Stimulated activated naive B cell treated with anti-CD40 and anti-IgM and Interleukin-4, amounts not matched to agents 10 μg/mL and 1 μg/mL and 100 μg/mL, for 72 hours (primary cell): ENCODE measurements around the gene VWA3B.

Experiments
- ATAC-seq, 2 donors: fragments of 150-1000 bp; cut with Tn5 transposase; replicated peaks; 2 replicates each; pipeline ENCODE4 v1.10.0; 2021; ENCODE audit warnings: moderate library complexity in 1 of 2
- DNase-seq: peaks from one replicate; pipeline ENCODE4 v3.0.0; 2021
- H3K27ac Mint-ChIP-seq: one replicate; pipeline ENCODE4 v1.8.0; 2022; ENCODE audit warnings: mild to moderate bottlenecking, mixed read lengths
- H3K27me3 Mint-ChIP-seq, 2 donors: one replicate each; pipeline ENCODE4 v1.8.0; 2022; ENCODE audit warnings: mixed read lengths in 2 of 2
- H3K36me3 Mint-ChIP-seq, 2 donors: one replicate each; pipeline ENCODE4 v1.8.0; 2022; ENCODE audit warnings: mixed read lengths in 2 of 2, mild to moderate bottlenecking in 1 of 2
- H3K4me1 Mint-ChIP-seq, 2 donors: one replicate each; pipeline ENCODE4 v1.8.0; 2022; ENCODE audit warnings: mixed read lengths in 2 of 2, mild to moderate bottlenecking in 1 of 2
- H3K4me3 Mint-ChIP-seq, 2 donors: one replicate each; pipeline ENCODE4 v1.8.0; 2022; ENCODE audit warnings: mild to moderate bottlenecking in 2 of 2, mixed read lengths in 2 of 2, moderate library complexity in 1 of 2
- H3K9me3 Mint-ChIP-seq, 2 donors: one replicate each; pipeline ENCODE4 v1.8.0; 2022; ENCODE audit warnings: mixed read lengths in 2 of 2, mild to moderate bottlenecking in 1 of 2

VWA3B gene

DNA sequence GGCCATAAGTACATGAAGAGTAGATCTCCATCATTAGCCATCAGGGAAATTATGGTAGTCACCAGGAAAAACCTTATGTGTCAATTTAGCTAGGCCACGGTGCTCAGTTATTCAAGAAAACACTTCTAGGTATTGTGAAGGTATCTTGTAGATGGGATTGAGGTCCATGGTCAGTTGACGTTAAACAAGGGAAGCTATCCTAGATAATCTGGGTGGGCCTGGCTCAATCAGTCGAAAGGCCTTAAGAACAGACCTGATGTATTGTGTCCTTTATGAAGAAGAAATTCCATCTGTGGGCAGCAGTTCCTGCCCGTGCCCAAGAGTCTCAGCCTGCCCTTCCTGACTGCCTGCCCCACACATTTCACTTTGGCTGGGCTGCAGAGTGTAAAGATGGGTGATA, 242.6 kb downstream of the VWA3B start:
- H3K36me3 Mint-ChIP-seq = peaks cover 0 to 3% of the 10 kb centered on the region in 2 donors
- ATAC-seq (no peak), DNase-seq (no peak)
- no peak overlapping the region for H3K4me3 Mint-ChIP-seq
- no peak overlapping the region for H3K27ac Mint-ChIP-seq
- no peaks in the 10 kb centered on the region for H3K4me1 Mint-ChIP-seq
- peaks cover 16 to 34% of the 10 kb centered on the region in 2 donors for H3K27me3 Mint-ChIP-seq
- peaks cover 5 to 6% of the 10 kb centered on the region in 2 donors for H3K9me3 Mint-ChIP-seq

DNA sequence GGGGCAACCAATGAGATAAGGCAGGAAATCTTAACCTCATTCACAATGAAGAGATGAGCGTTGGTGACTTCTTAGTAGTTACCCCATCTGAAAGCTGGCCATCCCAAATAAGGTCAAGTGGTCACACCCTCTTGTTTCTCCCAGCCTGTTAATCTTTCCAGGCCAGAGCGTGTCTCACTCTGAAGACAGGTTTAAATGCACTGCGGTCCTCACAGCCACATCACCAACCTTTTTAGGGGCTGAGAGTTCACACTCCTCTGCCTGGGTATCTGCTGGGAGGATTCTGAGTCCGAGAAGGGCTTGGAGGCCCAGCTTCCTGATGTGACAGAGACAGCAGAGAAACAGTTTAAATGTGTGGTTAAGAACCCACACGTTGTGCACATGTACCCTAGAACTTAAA, 246.0 kb downstream of the VWA3B start:
- no peak for DNase-seq
- no peak for ATAC-seq
- H3K4me3 Mint-ChIP-seq = no peak overlapping the region
- H3K27me3 Mint-ChIP-seq = peaks cover 24 to 44% of the 10 kb centered on the region in 2 donors
- H3K9me3 Mint-ChIP-seq = peaks cover 2 to 3% of the 10 kb centered on the region in 2 donors
- H3K27ac Mint-ChIP-seq = no peak overlapping the region
- H3K36me3 Mint-ChIP-seq = peaks cover 0 to 1% of the 10 kb centered on the region in 2 donors
- no peaks in the 10 kb centered on the region for H3K4me1 Mint-ChIP-seq

DNA sequence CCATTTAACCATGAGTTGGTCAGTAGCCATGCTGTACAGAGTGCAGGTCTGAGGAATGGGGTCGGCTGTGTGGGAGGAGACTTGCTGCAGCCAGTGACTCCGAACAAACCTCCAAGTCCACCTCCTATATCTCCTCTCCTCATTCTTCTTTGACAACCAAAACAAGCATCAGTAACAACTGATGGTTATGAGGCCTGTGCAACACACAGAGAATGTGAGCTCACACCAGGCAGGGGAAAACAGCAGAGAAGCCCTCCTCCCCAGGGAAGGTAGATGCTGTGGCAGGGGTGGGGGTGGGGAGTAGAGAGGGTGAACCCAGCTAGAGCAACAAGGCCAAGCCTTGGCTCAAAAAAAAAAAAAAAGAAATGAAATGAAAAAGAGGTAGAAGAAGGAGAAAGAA, 247.0 kb downstream of the VWA3B start:
- Mint-ChIP-seq H3K4me3 (no peak overlapping the region), H3K4me1 (no peaks in the 10 kb centered on the region), H3K27me3 (peaks cover 24 to 49% of the 10 kb centered on the region in 2 donors), H3K27ac (no peak overlapping the region), H3K9me3 (peaks cover 0 to 4% of the 10 kb centered on the region in 2 donors), H3K36me3 (no peaks in the 10 kb centered on the region)
- DNase-seq (no peak), ATAC-seq (no peak)

DNA sequence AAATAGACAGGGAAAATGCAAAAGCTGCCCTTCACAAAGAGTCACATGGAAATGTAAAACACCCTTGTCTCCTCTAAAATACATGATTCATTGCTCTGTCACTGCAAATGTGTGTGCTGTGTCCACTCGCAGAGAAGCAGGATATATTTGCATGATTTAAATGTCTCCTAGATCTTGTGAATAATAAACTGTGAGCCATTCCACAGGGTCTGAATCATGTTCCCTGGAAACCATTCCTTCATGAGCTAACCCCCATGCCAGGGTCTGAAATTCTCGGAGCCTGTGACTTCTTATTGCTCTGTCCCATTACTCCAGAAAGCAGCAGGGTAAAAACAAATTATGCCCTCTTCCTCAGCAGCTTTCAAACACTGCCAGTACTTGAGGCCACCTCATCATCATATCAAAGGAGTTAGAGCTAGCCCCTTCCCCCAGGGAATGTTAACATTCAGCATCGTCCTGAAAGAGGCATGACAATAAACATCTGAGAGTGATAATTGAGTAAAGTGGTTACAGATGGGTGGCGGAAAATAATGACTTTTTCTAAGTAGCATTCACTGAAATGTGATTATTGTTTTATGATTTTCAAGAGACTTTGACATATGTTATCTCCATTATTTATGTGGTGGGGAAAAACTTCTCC, 247.6 kb downstream of the VWA3B start:
- DNase-seq (no peak), ATAC-seq (no peak)
- Mint-ChIP-seq H3K27ac (no peak overlapping the region), H3K4me1 (no peaks in the 10 kb centered on the region), H3K27me3 (peaks cover 29 to 49% of the 10 kb centered on the region in 2 donors), H3K9me3 (peaks cover 0 to 4% of the 10 kb centered on the region in 2 donors), H3K36me3 (no peaks in the 10 kb centered on the region), H3K4me3 (no peak overlapping the region)

DNA sequence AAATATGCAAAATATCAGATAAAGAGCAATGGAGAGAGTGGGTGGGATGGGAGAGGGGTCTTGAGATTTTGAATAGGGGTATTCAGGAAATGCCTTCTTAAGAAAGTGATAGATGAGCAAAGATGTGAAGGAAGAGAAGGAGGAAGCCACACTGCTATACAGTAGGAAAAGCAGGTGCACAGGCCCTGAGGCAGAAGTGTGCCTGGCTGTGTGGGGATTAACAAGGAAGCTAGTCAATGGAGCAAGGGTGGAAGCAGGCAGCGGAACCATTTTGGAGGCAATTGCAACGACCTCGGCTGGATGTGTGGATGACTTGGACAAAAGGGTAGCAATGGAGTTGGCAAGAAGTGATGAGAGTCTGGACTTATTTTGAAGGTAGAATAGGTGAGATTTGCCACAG, 248.3 kb downstream of the VWA3B start:
- peaks cover 31 to 47% of the 10 kb centered on the region in 2 donors for H3K27me3 Mint-ChIP-seq
- no peaks in the 10 kb centered on the region for H3K36me3 Mint-ChIP-seq
- peaks cover 0 to 4% of the 10 kb centered on the region in 2 donors for H3K9me3 Mint-ChIP-seq
- DNase-seq (no peak), ATAC-seq (no peak)
- no peak overlapping the region for H3K4me3 Mint-ChIP-seq
- no peak overlapping the region for H3K27ac Mint-ChIP-seq
- H3K4me1 Mint-ChIP-seq = no peaks in the 10 kb centered on the region

DNA sequence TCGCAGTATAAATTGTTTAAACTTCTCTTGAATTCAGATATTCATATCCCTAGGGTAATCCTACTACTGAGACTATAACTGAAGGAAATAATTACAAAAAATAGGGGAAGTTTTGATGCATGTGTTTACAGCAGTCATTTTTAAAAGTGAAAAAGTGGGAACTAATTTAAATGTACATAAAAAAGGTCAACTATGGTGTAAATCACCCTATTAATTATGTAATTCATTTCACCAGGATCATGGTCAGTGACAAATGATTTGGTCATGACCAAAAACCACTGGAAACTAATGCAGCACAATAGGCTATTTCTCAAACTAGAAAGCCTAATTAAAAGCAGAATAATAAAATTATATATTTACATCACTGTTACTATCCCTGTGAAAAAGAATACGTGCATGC, 254.3 kb downstream of the VWA3B start:
- H3K4me3 Mint-ChIP-seq = no peak overlapping the region
- no peak for ATAC-seq
- H3K9me3 Mint-ChIP-seq = peaks cover 0 to 4% of the 10 kb centered on the region in 2 donors
- H3K27me3 Mint-ChIP-seq = peaks cover 40 to 67% of the 10 kb centered on the region in 2 donors
- DNase-seq = no peak
- peaks cover 3 to 5% of the 10 kb centered on the region in 2 donors for H3K4me1 Mint-ChIP-seq
- H3K36me3 Mint-ChIP-seq = peaks cover 0 to 1% of the 10 kb centered on the region in 2 donors
- H3K27ac Mint-ChIP-seq = no peak overlapping the region

DNA sequence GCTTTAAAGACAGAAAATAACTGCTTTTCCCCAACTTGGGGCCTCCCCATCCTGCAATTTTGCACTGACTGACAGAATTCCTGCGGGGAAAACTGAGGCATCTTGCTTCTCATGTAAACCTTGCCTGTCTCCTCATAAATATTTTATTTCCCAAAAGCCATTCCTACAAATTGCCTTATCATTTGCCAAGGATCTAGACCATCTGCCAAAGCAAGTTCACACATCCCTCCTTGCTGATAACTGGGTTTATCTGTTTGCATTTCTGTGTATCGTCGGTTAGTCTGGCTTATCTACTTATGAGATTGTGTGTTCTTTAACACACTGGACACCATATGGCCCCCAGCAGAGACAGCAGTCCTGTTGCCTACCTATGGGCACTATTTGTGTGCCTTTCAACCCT, 256.3 kb downstream of the VWA3B start:
- no peak for ATAC-seq
- Mint-ChIP-seq H3K4me1 (peaks cover 15 to 24% of the 10 kb centered on the region in 2 donors), H3K9me3 (peaks cover 0 to 2% of the 10 kb centered on the region in 2 donors), H3K36me3 (peaks cover 0 to 2% of the 10 kb centered on the region in 2 donors), H3K27me3 (peaks cover 55 to 74% of the 10 kb centered on the region in 2 donors), H3K27ac (no peak overlapping the region), H3K4me3 (no peak overlapping the region)
- no peak for DNase-seq

DNA sequence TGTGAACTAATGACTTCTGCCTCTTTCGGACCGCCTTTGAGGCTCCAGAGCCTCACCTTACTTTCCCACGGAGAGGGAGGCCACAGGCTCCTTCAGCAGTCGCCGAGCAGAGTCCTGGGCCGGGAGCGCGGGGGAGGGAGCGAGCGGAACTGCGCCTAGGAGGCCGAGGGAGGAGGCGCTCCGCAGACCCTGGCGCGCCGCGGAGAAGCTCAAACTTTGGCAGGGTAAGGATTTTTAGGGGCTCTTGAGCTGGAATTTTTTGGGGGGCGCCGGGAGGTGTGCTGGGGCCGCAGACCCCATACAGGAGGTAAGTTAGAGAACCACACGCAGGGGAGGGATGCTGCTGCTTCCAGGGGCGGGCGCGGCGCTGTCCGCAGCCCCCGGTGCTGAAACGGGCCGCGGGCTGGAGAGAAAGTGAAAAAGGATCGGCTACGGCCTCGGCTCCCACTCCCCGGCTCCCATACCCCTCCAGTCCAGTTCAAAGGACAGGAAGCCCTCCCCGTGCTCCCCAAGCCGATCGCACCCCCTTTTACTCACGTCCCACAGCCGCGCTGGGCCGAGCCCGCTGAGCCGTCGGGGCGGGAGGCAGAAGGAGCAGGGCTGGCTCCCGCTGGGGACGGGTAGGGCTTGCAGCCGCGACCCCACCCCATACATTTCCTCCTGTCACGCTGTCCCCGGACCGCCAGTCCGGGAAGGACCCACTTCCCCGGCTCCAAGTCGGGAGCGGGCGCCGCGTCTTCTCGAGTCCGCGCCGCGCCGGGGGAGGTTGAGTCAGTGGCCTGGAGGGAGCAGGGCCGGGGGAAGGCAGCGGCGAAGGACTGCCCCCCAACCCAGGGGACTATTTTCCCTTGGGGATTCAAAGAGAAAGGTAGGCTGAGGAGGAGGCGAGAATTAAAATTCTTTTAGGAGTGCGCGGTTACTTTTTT, 259.6 kb downstream of the VWA3B start, which contains the start of gene CNGA3:
TSS of gene CNGA3 (plus strand) at position 146 of the 926 bp plus-strand sequence. CDS start 23,520 bp downstream, outside the sequence.
- ATAC-seq = peak in 1 of 2 donors; percentile 33
- peak within 1 kb of the TSS; percentile 65 to 76 for H3K4me3 Mint-ChIP-seq
- H3K27me3 Mint-ChIP-seq = peaks cover 73 to 88% of the 10 kb centered on the region in 2 donors
- DNase-seq = no peak
- peaks cover 0 to 7% of the 10 kb centered on the region in 2 donors for H3K9me3 Mint-ChIP-seq
- peaks cover 18 to 34% of the 10 kb centered on the region in 2 donors for H3K4me1 Mint-ChIP-seq
- peaks cover 3 to 4% of the 10 kb centered on the region in 2 donors for H3K36me3 Mint-ChIP-seq
- H3K27ac Mint-ChIP-seq = peak within 1 kb of the TSS; percentile 66

DNA sequence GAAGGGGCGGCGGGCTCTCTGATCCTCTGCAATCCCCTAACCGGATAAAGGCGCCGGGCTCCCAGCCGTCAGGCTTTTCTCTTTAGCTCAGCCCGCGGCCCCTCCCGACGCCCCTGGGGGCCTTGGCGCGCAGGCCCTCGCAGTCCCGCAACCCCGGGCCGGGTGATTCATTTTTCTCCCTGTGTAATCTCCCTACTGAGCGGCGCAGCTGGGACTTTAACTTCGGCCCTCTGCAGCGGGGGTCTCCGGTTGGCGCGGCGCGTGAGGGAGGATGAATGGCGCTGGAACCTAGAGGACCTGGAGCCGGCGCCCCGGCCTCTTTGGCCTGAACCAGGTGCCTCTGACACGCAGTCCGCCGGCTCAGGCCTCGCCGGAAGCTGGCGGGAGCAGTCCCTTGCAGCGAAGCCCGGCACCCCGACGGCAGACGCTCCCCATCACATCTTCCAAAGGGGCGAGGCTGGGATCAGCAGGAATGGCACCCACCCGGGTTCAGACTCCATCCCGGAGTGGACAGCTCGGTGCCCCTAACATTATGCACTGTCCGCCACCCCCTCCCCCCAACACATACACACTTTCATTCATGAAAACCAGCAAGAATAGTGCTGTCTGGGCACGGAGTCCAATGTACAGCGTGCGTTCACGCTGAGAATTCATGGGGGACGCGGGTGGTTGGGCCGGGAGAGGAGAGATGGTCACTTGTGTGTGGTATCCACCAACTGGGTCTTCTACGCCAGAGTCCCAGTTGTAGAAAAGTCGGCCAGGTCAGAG, 260.5 kb downstream of the VWA3B start:
- H3K9me3 Mint-ChIP-seq = peaks cover 4 to 10% of the 10 kb centered on the region in 2 donors
- peaks cover 3 to 6% of the 10 kb centered on the region in 2 donors for H3K36me3 Mint-ChIP-seq
- H3K27me3 Mint-ChIP-seq = peaks cover 78 to 91% of the 10 kb centered on the region in 2 donors
- H3K4me3 Mint-ChIP-seq = peak overlapping the region; percentile 22 to 65
- ATAC-seq (peak; percentile 12 to 46), DNase-seq (no peak)
- H3K27ac Mint-ChIP-seq = peak overlapping the region; percentile 7
- H3K4me1 Mint-ChIP-seq = peaks cover 18 to 34% of the 10 kb centered on the region in 2 donors

DNA sequence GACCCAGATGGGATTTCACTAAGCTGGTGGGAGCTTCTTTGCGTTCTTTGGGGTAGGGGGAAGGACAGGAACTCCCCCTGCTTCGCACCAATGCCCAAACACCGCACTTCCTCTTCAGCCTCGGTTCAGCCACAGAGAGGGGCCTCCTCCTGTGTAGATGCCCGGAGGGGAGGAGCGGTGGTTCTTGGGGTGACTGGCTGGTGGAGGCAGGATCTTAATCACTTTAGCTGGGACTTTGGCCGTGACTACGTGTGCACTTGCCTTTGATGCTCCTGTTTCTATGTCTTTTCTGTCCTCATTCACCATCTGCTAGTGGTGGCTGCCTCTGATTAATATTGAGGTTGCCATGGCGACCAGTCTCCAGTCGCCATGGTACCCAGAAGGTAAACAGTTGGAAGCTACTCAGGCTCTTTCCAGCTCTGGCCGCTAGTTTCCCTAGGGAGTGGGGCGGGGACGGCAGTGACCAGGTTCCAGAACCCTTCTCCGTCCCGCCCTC, 261.1 kb downstream of the VWA3B start:
- peaks cover 4 to 10% of the 10 kb centered on the region in 2 donors for H3K9me3 Mint-ChIP-seq
- peak overlapping the region in 1 of 2 donors; percentile 65 for H3K4me3 Mint-ChIP-seq
- peaks cover 73 to 85% of the 10 kb centered on the region in 2 donors for H3K27me3 Mint-ChIP-seq
- peaks cover 18 to 34% of the 10 kb centered on the region in 2 donors for H3K4me1 Mint-ChIP-seq
- ATAC-seq (peak; percentile 60 to 75), DNase-seq (peak; percentile 3)
- peaks cover 3 to 6% of the 10 kb centered on the region in 2 donors for H3K36me3 Mint-ChIP-seq
- H3K27ac Mint-ChIP-seq = peak overlapping the region; percentile 7

DNA sequence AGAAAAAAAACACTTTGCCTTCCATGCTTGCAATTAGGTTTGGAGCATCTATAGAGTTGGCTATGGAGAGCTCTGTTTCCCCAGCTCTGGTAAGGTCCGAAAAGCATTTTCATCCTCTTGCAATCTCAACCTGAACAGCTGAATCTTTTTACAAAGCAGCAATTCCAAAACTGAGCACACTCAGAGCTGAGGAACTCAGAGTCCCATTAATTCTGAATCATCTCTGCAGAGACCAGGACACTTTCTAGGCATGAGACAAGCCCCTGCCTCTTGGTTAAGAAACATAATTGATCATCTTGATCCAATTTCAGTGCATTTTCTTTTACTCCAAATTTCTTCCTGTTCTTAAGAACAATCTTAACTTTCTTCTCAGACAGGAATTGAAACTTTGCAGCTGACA, 263.4 kb downstream of the VWA3B start:
- no peak overlapping the region for H3K4me3 Mint-ChIP-seq
- peaks cover 4 to 10% of the 10 kb centered on the region in 2 donors for H3K9me3 Mint-ChIP-seq
- H3K27me3 Mint-ChIP-seq = peaks cover 54 to 67% of the 10 kb centered on the region in 2 donors
- no peak overlapping the region for H3K27ac Mint-ChIP-seq
- DNase-seq (no peak), ATAC-seq (no peak)
- H3K4me1 Mint-ChIP-seq = peaks cover 18 to 34% of the 10 kb centered on the region in 2 donors
- peaks cover 3 to 6% of the 10 kb centered on the region in 2 donors for H3K36me3 Mint-ChIP-seq

DNA sequence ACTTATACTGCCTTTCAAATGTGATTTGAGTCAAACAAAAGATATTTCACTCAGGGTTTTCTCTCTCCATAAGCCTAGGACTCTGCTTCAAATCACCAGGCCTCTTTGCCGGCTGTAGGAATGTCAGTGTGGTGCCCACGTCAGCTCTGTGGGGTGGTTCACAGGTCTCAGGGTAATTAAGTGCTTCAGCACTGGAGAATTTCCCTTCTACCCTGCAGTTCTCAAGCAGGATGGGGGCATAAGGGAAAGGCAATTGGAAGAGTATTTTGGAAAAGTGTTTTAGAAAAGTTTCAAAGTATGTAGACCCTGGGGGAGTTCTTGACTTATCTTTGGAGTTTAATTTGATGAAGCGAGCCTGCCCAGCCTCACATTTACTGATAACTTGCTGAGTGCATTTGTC, 268.9 kb downstream of the VWA3B start:
- Mint-ChIP-seq H3K27me3 (peaks cover 18 to 51% of the 10 kb centered on the region in 2 donors), H3K9me3 (peaks cover 4 to 8% of the 10 kb centered on the region in 2 donors), H3K27ac (no peak overlapping the region), H3K4me1 (peaks cover 0 to under 1% of the 10 kb centered on the region in 2 donors), H3K36me3 (peaks cover under 1 to 3% of the 10 kb centered on the region in 2 donors), H3K4me3 (no peak overlapping the region)
- ATAC-seq (no peak), DNase-seq (no peak)

DNA sequence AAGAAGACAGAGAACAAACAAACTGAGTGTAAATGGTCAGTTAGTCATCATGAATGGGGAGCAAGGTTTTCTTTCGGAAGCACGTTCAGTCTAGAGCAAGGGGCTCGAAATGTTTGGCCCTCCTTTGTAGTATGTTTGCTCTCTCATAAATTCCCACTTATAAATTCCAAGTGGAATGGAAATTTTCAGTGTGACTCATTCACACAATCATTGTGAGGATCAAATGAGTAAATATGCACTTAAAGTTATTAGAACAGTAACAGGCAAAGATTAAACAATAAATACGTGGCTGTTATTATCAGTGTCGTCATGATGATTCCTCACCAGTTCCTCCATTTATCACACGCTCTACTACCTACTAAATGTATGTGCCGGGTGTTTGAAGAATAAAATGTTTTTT, 269.8 kb downstream of the VWA3B start:
- Mint-ChIP-seq H3K4me1 (no peaks in the 10 kb centered on the region), H3K27me3 (peaks cover 12 to 48% of the 10 kb centered on the region in 2 donors), H3K4me3 (no peak overlapping the region), H3K36me3 (peaks cover 0 to 2% of the 10 kb centered on the region in 2 donors), H3K9me3 (peaks cover 3% of the 10 kb centered on the region in 2 donors), H3K27ac (no peak overlapping the region)
- ATAC-seq = no peak
- no peak for DNase-seq
